ENCODE measurements around the gene NEK1. TPM values are rescaled to one million over a fixed set of nuclear protein-coding genes. Genes with fewer than 3 reads are reported as not detected.

The NEK1 gene
- polyA plus RNA-seq, 1 donor from 2014 or later, result 17.1 TPM

GRCh38 chr4:169660929-169661328 is 48.5 kb upstream of the NEK1 start:
- Histone ChIP-seq H3K9ac (ENCODE audit: low read length) (peak overlapping the region; percentile 82), H3K4me2 (ENCODE audit: low read length) (peak overlapping the region; percentile 86), H3K27me3 (ENCODE audit: insufficient read depth, low read depth, low read length) (no peaks in the 10 kb centered on the region), H3K9me3 (ENCODE audit: low read length) (no peaks in the 10 kb centered on the region), H3K79me2 (replicated peaks; ENCODE audit: insufficient read depth, low read length) (peaks cover 60% of the 10 kb centered on the region), H3F3A (ENCODE audit: insufficient read depth, low read length, poor library complexity, severe bottlenecking) (no peaks in the 10 kb centered on the region), H2AFZ (ENCODE audit: low read depth, low read length) (peak overlapping the region; percentile 49), H3K4me3 (ENCODE audit: low read length) (peak overlapping the region; percentile 66), H3K27ac (ENCODE audit: low read length) (peak overlapping the region; percentile 96), H4K20me1 (ENCODE audit: insufficient read depth) (no peaks in the 10 kb centered on the region), H3K36me3 (ENCODE audit: insufficient read depth, low read length) (no peaks in the 10 kb centered on the region), H3K9me2 (ENCODE audit: insufficient read depth, low read length) (no peaks in the 10 kb centered on the region)
- TF ChIP-seq POLR2AphosphoS5 (IDR thresholded peaks at IDR 0.05) (no peak), REST (IDR thresholded peaks at IDR 0.05; ENCODE audit: borderline replicate concordance) (no peak), EP300 (conservative IDR thresholded peaks at IDR 0.05; ENCODE audit: poor library complexity, severe bottlenecking) (no peak), TAF1 (IDR thresholded peaks at IDR 0.05; ENCODE audit: low read depth) (no peak), EZH2 (IDR thresholded peaks at IDR 0.05; ENCODE audit: borderline replicate concordance, insufficient read depth, low read length, poor library complexity, severe bottlenecking) (no peak), MXI1 (conservative IDR thresholded peaks at IDR 0.05; ENCODE audit: poor library complexity, severe bottlenecking) (no peak), RAD21 (conservative IDR thresholded peaks at IDR 0.05) (no peak), SMC3 (conservative IDR thresholded peaks at IDR 0.05; ENCODE audit: poor library complexity) (no peak), CTCF (IDR thresholded peaks at IDR 0.05; ENCODE audit: poor library complexity, severe bottlenecking) (no peak)

- H3K4me3 ChIP-seq (ENCODE audit: low read length), result peak overlapping the region; percentile 66
These were observed 47.6 kb upstream of the NEK1 start for GRCh38 chr4:169659716-169660670.

More at GRCh38 chr4:169659716-169660670, 47.6 kb upstream of the NEK1 start:
- Histone ChIP-seq H3K9me3 (ENCODE audit: low read length) (no peaks in the 10 kb centered on the region), H4K20me1 (ENCODE audit: insufficient read depth) (no peaks in the 10 kb centered on the region), H3K27ac (ENCODE audit: low read length) (peak overlapping the region; percentile 96), H3K9me2 (ENCODE audit: insufficient read depth, low read length) (no peaks in the 10 kb centered on the region), H3K79me2 (replicated peaks; ENCODE audit: insufficient read depth, low read length) (peaks cover 50% of the 10 kb centered on the region), H3K9ac (ENCODE audit: low read length) (peak overlapping the region; percentile 82), H2AFZ (ENCODE audit: low read depth, low read length) (peak overlapping the region; percentile 49), H3K4me2 (ENCODE audit: low read length) (peak overlapping the region; percentile 74), H3K36me3 (ENCODE audit: insufficient read depth, low read length) (no peaks in the 10 kb centered on the region), H3F3A (ENCODE audit: insufficient read depth, low read length, poor library complexity, severe bottlenecking) (no peaks in the 10 kb centered on the region), H3K27me3 (ENCODE audit: insufficient read depth, low read depth, low read length) (no peaks in the 10 kb centered on the region)
- TF ChIP-seq CTCF (IDR thresholded peaks at IDR 0.05; ENCODE audit: poor library complexity, severe bottlenecking) (no peak), TAF1 (IDR thresholded peaks at IDR 0.05; ENCODE audit: low read depth) (peak; percentile 93), POLR2AphosphoS5 (IDR thresholded peaks at IDR 0.05) (peak; percentile 93), REST (IDR thresholded peaks at IDR 0.05; ENCODE audit: borderline replicate concordance) (peak; percentile 95), SMC3 (conservative IDR thresholded peaks at IDR 0.05; ENCODE audit: poor library complexity) (peak; percentile 21), RAD21 (conservative IDR thresholded peaks at IDR 0.05) (no peak), EZH2 (IDR thresholded peaks at IDR 0.05; ENCODE audit: borderline replicate concordance, insufficient read depth, low read length, poor library complexity, severe bottlenecking) (no peak), EP300 (conservative IDR thresholded peaks at IDR 0.05; ENCODE audit: poor library complexity, severe bottlenecking) (peak; percentile 63), MXI1 (conservative IDR thresholded peaks at IDR 0.05; ENCODE audit: poor library complexity, severe bottlenecking) (peak; percentile 77)
